Suprapubic skin (tissue), 4 donors: ENCODE results near the gene CHKB. TPM values are rescaled to one million over a fixed set of nuclear protein-coding genes. Genes with fewer than 3 reads are reported as not detected.

Experiments
- DNase-seq, 2 donors: peaks; one replicate each; pipeline ENCODE4 v3.0.0-alpha.2; 2019; ENCODE audit warnings: low spot score in 2 of 2
- H3K27ac ChIP-seq: fragments of 200-600 bp; sonication (generic); one replicate; pipeline ENCODE4 v1.5.1; 2019
- H3K27me3 ChIP-seq: fragments of 200-600 bp; sonication (generic); one replicate; pipeline ENCODE4 v1.5.1; 2019
- H3K36me3 ChIP-seq: fragments of 200-600 bp; sonication (generic); one replicate; pipeline ENCODE4 v1.5.1; 2019
- H3K4me1 ChIP-seq: fragments of 200-600 bp; sonication (generic); one replicate; pipeline ENCODE4 v1.5.1; 2019
- H3K4me3 ChIP-seq: fragments of 200-600 bp; sonication (generic); one replicate; pipeline ENCODE4 v1.5.1; 2019; ENCODE audit warnings: mild to moderate bottlenecking
- H3K9me3 ChIP-seq: fragments of 200-600 bp; sonication (generic); one replicate; pipeline ENCODE4 v1.5.1; 2019
- CTCF ChIP-seq, 2 donors: fragments of 200-600 bp in 1 of 2; fragments of 450-650 bp in 1 of 2; sonication (generic) in 1 of 2; IDR thresholded peaks; one replicate each; pipeline ENCODE4 v1.5.1; 2016 to 2019; ENCODE audit warnings: antibody characterized with exemption in 2 of 2, mild to moderate bottlenecking in 1 of 2, moderate library complexity in 1 of 2
- EP300 ChIP-seq: sonication (generic); formaldehyde crosslinking; IDR thresholded peaks from one replicate; pipeline ENCODE4 v1.6.1; 2017; ENCODE audit warnings: antibody characterized with exemption
- POLR2A ChIP-seq, 2 donors: fragments of 450-650 bp; IDR thresholded peaks; one replicate each; pipeline ENCODE4 v1.6.1; 2017; ENCODE audit warnings: antibody characterized with exemption in 2 of 2, mild to moderate bottlenecking in 2 of 2, moderate library complexity in 2 of 2
- POLR2AphosphoS5 ChIP-seq, 3 donors: sonication (generic); formaldehyde crosslinking; IDR thresholded peaks; one replicate each; pipeline ENCODE4 v1.6.1; 2017; ENCODE audit warnings: antibody characterized with exemption in 3 of 3
- WGBS: methylation state at CpG from one replicate; pipeline ENCODE4 v1.1.5; 2018; 5-methylcytosine and 5-hydroxymethylcytosine counted together
- total RNA-seq, 4 donors: library from RNA; depleted of rRNA; stranded (reverse); fragments of >200 nt; gene quantifications; one replicate each; pipeline ENCODE4 v1.1.0, GENCODE V29; 2016

Gene CHKB
- total RNA-seq, 4 donors from 2014 or later = 43.0 to 86.5 (median 73.0) TPM

GRCh38 chr22:50603511-50604255 lies 21.0 kb upstream of the CHKB start:
- WGBS = no CpG with 5 or more reads among the region's 70 CpGs
- Histone ChIP-seq H3K4me1 (peaks cover 19% of the 10 kb centered on the region), H3K27me3 (peaks cover 93% of the 10 kb centered on the region), H3K9me3 (no peaks in the 10 kb centered on the region), H3K4me3 (no peak overlapping the region), H3K36me3 (no peaks in the 10 kb centered on the region), H3K27ac (no peak overlapping the region)
- TF ChIP-seq POLR2AphosphoS5 (IDR thresholded peaks at IDR 0.05) (no peak), EP300 (no peak), POLR2A (IDR thresholded peaks at IDR 0.05) (no peak), CTCF (IDR thresholded peaks at IDR 0.05) (no peak)
- no peak for DNase-seq

DNA sequence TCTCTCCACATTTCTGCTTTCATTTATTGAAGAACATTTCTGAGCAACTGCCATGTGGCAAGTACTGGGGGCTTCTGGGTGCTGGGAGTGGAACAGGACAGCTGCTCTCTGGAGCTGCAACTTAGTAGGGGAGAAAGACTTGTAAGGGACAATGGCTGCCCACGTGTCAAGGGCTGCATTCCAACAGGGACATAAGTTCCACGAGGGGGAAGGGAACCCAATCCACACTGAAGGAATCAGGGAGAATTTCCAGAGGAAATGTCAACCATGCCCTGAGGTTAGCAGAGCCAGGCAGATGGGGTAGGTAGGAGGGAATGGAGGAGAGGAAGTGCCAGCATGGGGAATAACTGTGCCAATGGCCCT lies 19.7 kb upstream of the CHKB start:
- no peaks in the 10 kb centered on the region for H3K36me3 ChIP-seq
- H3K27me3 ChIP-seq = peaks cover 87% of the 10 kb centered on the region
- WGBS = 31% methylated on average over 2 of the region's 2 CpGs
- H3K27ac ChIP-seq = no peak overlapping the region
- peaks cover 19% of the 10 kb centered on the region for H3K4me1 ChIP-seq
- no peaks in the 10 kb centered on the region for H3K9me3 ChIP-seq
- TF ChIP-seq EP300 (no peak), POLR2AphosphoS5 (IDR thresholded peaks at IDR 0.05) (no peak), POLR2A (IDR thresholded peaks at IDR 0.05) (no peak), CTCF (IDR thresholded peaks at IDR 0.05) (no peak)
- no peak for DNase-seq
- no peak overlapping the region for H3K4me3 ChIP-seq

- TF ChIP-seq POLR2AphosphoS5 (IDR thresholded peaks at IDR 0.05) (no peak), CTCF (IDR thresholded peaks at IDR 0.05) (no peak), POLR2A (IDR thresholded peaks at IDR 0.05) (no peak), EP300 (no peak)
- DNase-seq = no peak
- Histone ChIP-seq H3K27ac (no peak overlapping the region), H3K4me3 (no peak overlapping the region), H3K27me3 (peaks cover 82% of the 10 kb centered on the region), H3K36me3 (no peaks in the 10 kb centered on the region), H3K9me3 (no peaks in the 10 kb centered on the region), H3K4me1 (peaks cover 19% of the 10 kb centered on the region)
- 57% methylated on average over 12 of the region's 12 CpGs for WGBS
Observed at GRCh38 chr22:50601669-50602337, 19.2 kb upstream of the CHKB start.

DNA sequence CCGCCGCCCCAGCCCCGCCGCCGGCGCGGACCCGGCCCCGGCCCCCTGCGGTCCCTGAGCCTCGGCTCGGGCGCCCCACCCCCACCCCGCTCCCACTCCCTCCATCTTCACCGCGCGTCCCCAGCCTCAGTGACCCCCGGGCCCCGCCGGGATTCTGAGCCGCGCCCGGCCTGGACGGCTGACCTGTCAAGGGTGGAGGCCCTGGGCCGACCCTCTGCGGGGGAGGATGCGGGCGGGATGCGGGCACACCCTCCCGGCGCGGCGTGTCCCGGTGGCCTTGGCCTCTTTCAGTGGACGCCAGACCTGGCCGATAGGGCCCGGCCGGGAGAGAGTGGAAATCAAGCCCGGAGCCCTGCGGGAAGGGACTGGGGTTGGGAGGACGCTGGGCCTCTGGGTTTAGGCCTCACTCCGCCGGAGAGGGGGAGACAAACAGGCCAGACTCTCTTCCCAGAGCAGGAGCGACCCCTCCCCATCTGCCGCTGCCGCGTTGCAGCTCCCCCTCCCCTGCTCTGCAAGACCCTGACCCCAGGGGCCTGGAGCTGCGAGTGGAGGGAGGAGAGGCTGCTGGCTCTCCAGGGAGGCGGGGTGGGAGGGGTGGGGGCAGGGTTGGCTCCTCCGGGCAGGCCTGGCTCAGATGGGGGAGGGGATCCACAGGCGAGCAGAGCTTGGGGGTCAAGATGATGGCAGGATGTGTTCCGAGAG lies 18.5 kb upstream of the CHKB start:
- H3K4me3 ChIP-seq = peak overlapping the region; percentile 55
- peaks cover 75% of the 10 kb centered on the region for H3K27me3 ChIP-seq

More for the DNA sequence above, 18.5 kb upstream of the CHKB start:
- WGBS = 65% methylated on average over 4 of the region's 52 CpGs
- TF ChIP-seq CTCF (IDR thresholded peaks at IDR 0.05) = no peak
- Histone ChIP-seq H3K27ac (no peak overlapping the region), H3K36me3 (no peaks in the 10 kb centered on the region), H3K9me3 (no peaks in the 10 kb centered on the region), H3K4me1 (peaks cover 19% of the 10 kb centered on the region)
- DNase-seq = no peak
